DOHH2 (cell line): Measurements from ENCODE around the gene SNCAIP.

Source experiments
- H3F3A ChIP-seq: fragments of 200-600 bp; sonication (generic), shearing (Covaris generic); 2 replicates; pipeline ENCODE4 v1.6.0; 2016; ENCODE audit warnings: antibody characterized with exemption, mild to moderate bottlenecking; ENCODE audit not compliant: control insufficient read depth, insufficient read depth
- H3K27ac ChIP-seq: fragments of 200-600 bp; sonication (generic); 2 replicates; pipeline ENCODE4 v1.5.1; 2014; ENCODE audit warnings: low read depth, mild to moderate bottlenecking, low read length, moderate library complexity
- H3K27me3 ChIP-seq: fragments of 200-600 bp; sonication (generic); 2 replicates; pipeline ENCODE4 v1.6.1; 2014; ENCODE audit warnings: mild to moderate bottlenecking, low read length, mixed read lengths; ENCODE audit not compliant: control insufficient read depth
- H3K36me3 ChIP-seq: fragments of 200-600 bp; sonication (generic); 2 replicates; pipeline ENCODE4 v1.6.1; 2014; ENCODE audit warnings: mild to moderate bottlenecking, low read length, moderate library complexity, mixed read lengths; ENCODE audit not compliant: control insufficient read depth
- H3K4me1 ChIP-seq: fragments of 200-600 bp; sonication (generic); 2 replicates; pipeline ENCODE4 v1.6.1; 2014; ENCODE audit warnings: mild to moderate bottlenecking, low read length, mixed read lengths; ENCODE audit not compliant: control insufficient read depth
- H3K4me2 ChIP-seq: fragments of 200-600 bp; sonication (generic); 2 replicates; pipeline ENCODE4 v1.6.0; 2014; ENCODE audit warnings: mild to moderate bottlenecking, low read length, moderate library complexity
- H3K4me3 ChIP-seq: fragments of 200-600 bp; sonication (generic); 2 replicates; pipeline ENCODE4 v1.5.1; 2014; ENCODE audit warnings: mild to moderate bottlenecking, low read length, mixed read lengths
- H3K79me2 ChIP-seq: fragments of 200-600 bp; sonication (generic); 2 replicates; pipeline ENCODE4 v1.6.1; 2014; ENCODE audit warnings: mild to moderate bottlenecking, low read length, mixed read lengths; ENCODE audit not compliant: control insufficient read depth
- H3K9me2 ChIP-seq: fragments of 200-600 bp; sonication (generic); replicated peaks from 2 replicates; pipeline ENCODE4 v1.6.1; 2014; ENCODE audit warnings: mild to moderate bottlenecking, low read length, mixed read lengths; ENCODE audit not compliant: control insufficient read depth
- H3K9me3 ChIP-seq: fragments of 200-600 bp; sonication (generic); 2 replicates; pipeline ENCODE4 v1.6.1; 2014; ENCODE audit warnings: antibody characterized with exemption, low read length, mixed read lengths; ENCODE audit not compliant: control insufficient read depth, insufficient read depth
- H4K20me1 ChIP-seq: fragments of 200-600 bp; sonication (generic); 2 replicates; pipeline ENCODE4 v1.6.0; 2014; ENCODE audit warnings: low read depth, mild to moderate bottlenecking, antibody characterized with exemption, low read length, moderate library complexity; ENCODE audit not compliant: control insufficient read depth, insufficient read depth
- CTCF ChIP-seq: fragments of 200-600 bp; sonication (generic); IDR thresholded peaks from one replicate; pipeline ENCODE4 v1.5.1; 2014; ENCODE audit warnings: antibody characterized with exemption, mild to moderate bottlenecking, low read depth, low read length; ENCODE audit not compliant: poor library complexity, severe bottlenecking
- EZH2phosphoT487 ChIP-seq: fragments of 200-600 bp; sonication (generic); IDR thresholded peaks from 2 replicates; pipeline ENCODE4 v1.6.1; 2017; ENCODE audit warnings: borderline replicate concordance, mild to moderate bottlenecking, antibody characterized with exemption, low read length, moderate library complexity, mixed read lengths

Gene SNCAIP

DNA sequence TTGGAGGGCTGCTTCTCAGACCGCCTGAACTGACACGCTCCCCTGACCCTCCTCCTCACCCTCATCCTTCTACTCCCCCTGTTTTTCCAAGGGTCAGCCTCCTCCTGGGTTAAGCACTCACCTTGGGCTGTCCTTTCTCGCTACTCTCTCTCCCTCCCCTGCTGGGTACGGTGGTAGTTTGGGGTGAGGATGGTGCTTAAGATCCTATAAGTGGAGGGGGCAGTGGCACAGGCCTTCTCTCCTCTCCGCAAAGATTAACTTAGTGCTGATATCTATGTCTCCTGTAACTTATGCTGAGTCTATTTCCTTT, 159.7 kb downstream of the SNCAIP start:
- TF ChIP-seq CTCF, result no peak
- no peak for TF ChIP-seq EZH2phosphoT487
- H3F3A ChIP-seq, result no peaks in the 10 kb centered on the region
- no peak overlapping the region for H3K27ac ChIP-seq
- H3K4me1 ChIP-seq, result no peaks in the 10 kb centered on the region
- H3K4me2 ChIP-seq, result no peak overlapping the region
- no peaks in the 10 kb centered on the region for H3K9me3 ChIP-seq
- no peaks in the 10 kb centered on the region for H3K79me2 ChIP-seq
- H3K4me3 ChIP-seq, result no peak overlapping the region
- H3K36me3 ChIP-seq, result no peaks in the 10 kb centered on the region
- H4K20me1 ChIP-seq, result no peaks in the 10 kb centered on the region
- no peaks in the 10 kb centered on the region for H3K27me3 ChIP-seq
- no peaks in the 10 kb centered on the region for H3K9me2 ChIP-seq

DNA sequence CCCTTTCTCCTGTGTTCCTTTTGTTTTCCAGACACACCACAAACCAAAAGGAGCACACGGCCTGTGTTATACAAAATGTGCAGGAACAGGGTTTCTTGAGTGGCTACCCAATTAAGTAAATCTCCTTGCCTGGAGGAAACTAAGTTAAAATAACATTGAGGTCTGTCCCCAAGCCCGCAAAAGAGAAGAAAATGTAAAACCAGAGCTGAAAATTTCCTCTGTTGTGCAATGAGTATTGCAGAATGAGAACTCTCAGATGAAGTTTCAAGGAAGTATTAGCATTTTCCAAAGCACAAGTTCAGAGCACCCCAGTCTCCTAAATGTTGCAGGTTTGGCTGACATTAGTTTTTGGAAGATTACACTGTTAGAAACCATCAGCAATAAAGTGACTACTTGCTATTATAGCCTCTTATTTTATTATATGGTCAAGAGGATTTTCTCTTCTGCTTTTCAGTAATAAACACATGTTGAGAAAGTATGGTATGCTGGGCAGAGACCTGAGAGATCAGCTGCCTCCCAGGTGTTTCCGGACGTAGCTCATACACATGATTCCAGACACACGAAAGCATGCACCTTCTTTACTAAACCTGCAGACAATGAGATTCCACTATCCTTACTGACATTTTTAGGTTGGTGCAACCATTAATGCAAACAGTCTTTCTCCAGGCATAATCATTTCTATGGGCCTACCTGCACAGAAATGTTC, 161.3 kb downstream of the SNCAIP start:
- Histone ChIP-seq H3K27ac (no peak overlapping the region), H3F3A (no peaks in the 10 kb centered on the region)

DNA sequence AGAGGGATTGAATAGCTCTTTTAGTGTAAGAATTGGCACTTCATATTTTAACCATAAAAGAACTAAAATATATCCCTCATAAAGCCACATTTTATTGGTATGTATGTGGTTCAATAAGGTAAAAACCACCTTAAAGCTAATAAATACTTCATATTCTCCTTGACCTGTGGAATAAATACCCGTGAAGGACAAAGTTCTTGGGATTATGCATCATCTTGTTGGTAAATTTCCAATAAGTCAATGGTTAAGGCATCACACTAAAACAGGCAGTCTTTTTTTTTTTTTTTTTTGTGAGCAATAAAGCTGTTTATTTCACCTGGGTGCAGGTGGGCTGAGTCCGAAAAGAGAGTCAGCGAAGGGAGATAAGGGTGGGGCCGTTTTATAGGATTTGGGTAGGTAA, 161.9 kb downstream of the SNCAIP start:
- no peaks in the 10 kb centered on the region for H3K4me1 ChIP-seq
- H3K79me2 ChIP-seq, result no peaks in the 10 kb centered on the region
- H3F3A ChIP-seq, result no peaks in the 10 kb centered on the region
- no peaks in the 10 kb centered on the region for H3K36me3 ChIP-seq
- H3K4me2 ChIP-seq, result no peak overlapping the region
- no peaks in the 10 kb centered on the region for H4K20me1 ChIP-seq
- H3K27ac ChIP-seq, result no peak overlapping the region
- H3K27me3 ChIP-seq, result no peaks in the 10 kb centered on the region
- TF ChIP-seq EZH2phosphoT487 (no peak), CTCF (no peak)
- H3K9me3 ChIP-seq, result no peaks in the 10 kb centered on the region
- H3K4me3 ChIP-seq, result no peak overlapping the region
- no peaks in the 10 kb centered on the region for H3K9me2 ChIP-seq

More for the DNA sequence above, 161.3 kb downstream of the SNCAIP start:
- Histone ChIP-seq H3K9me2 (no peaks in the 10 kb centered on the region), H4K20me1 (no peaks in the 10 kb centered on the region), H3K36me3 (no peaks in the 10 kb centered on the region), H3K79me2 (no peaks in the 10 kb centered on the region), H3K4me2 (no peak overlapping the region), H3K9me3 (no peaks in the 10 kb centered on the region), H3K27me3 (no peaks in the 10 kb centered on the region), H3K4me1 (no peaks in the 10 kb centered on the region), H3K4me3 (no peak overlapping the region)
- TF ChIP-seq EZH2phosphoT487, result no peak
- no peak for TF ChIP-seq CTCF
